ENCODE results near the gene KCNA2.
A peak's percentile ranks its signal among the peaks of the same experiment; 100 is the strongest.

Gene KCNA2

DNA sequence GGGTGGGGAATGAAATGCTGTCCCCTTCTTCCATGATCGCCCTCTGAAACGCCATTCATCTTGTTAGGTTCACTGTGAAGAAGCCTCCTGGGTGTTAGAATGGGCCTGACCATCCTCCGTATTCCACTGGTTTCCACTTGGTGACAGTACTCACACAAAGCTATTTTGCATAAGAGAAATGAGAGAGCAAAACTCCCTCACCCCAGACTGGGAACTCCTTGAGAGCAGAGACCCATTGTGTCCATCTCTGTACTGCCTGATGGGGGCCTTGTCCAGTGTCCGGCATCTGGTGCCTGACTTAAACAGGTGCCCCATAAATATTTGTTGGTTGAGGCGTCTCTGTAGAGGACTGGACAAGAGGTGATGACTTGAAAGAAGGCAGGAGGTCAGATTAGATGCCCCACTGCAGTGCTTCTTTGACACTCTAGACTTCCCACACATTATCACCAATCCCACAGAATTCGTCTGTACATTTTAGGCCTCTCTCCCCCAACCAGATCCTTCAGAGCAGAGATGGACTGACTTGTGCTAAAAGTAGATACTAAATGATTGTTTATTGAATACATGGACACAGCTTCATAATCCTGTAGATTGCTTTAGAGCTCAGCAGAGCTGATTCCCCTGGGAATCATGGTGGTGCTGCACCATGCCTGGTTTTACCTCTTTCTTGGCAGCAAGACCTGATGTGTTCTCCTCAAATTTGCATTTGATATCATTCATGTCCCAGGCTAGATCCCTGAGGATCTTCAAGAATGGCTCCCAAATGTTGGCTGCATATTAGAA is 22.4 kb upstream of the KCNA2 start:
- DNase-seq (ENCODE audit: low read depth): no peak

DNA sequence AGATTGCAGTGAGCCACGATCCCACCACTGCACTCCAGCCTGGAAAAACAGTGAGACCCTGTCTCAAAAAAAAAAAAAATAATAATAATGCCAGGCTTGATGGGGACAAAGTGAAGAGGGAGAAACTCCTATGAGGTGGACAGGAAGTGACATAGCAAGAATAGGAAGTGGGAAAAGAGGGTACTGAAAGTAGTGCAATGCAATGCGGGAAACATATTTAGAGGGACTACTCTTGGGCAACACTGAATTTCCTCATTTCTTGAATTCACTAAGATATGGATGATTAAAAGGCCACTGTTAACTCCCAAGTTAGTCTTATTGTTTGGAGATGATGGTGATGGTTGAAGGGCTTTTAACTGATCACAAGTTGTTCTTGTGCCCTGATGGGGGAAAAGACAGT is 21.6 kb upstream of the KCNA2 start:
- DNase-seq (ENCODE audit: low read depth): no peak

DNA sequence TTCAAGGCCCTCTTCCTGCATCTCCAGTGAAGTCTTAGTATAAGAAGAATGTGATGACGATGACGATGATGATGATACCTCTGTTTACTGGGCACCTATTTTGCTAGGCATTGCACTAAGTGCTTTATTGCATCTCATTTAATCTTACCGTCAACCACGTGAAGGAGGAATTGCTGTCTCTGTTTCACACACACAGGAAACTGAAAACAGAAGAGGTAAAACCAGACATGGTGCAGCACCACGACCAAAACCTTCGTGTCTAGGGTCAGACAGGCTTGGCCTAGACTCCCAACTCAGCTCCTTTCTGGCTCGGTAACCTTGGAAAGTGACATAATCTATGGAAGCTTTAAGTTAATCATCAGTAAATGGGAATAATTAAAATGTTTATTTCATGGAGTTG is 20.7 kb upstream of the KCNA2 start:
- no peak for DNase-seq (ENCODE audit: low read depth)

DNA sequence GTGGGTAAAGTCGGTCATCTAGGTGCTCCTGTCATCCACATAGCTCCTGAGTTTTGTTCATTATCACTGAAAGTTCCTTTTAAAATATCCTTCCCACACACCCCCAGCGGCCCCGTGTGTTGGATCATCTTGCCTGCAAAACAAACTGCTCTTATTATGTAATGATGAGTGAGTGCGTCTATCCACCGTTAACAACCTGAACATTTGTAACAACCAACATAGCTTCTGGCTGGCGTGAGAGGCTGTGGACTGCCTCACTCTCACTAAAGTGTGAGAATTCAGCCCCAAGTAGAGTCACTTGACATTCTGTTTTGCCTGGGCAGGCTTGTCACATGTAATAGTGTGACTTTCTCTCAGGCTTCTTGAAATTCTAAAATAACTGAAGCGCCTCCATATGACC is 14.5 kb upstream of the KCNA2 start:
- DNase-seq (ENCODE audit: low read depth): no peak

DNA sequence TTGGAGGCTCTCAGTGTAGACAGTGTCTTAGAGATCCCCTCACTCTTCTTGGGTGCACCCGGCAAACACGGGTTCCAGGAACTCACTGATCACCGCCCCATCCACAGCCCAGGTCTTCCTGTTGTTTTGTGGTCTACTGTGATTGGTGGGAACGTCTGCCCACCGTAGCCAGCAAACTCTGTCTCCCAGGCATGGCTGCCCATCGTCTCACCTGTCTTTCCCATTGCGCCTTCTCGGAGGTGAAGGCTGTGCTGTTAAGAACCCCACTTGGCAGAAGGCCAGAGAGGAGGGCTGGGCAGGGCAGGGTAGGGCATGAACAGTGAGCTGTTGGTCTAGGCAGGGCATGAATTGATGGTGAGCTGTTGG is 14.1 kb upstream of the KCNA2 start:
- no peak for DNase-seq (ENCODE audit: low read depth)

DNA sequence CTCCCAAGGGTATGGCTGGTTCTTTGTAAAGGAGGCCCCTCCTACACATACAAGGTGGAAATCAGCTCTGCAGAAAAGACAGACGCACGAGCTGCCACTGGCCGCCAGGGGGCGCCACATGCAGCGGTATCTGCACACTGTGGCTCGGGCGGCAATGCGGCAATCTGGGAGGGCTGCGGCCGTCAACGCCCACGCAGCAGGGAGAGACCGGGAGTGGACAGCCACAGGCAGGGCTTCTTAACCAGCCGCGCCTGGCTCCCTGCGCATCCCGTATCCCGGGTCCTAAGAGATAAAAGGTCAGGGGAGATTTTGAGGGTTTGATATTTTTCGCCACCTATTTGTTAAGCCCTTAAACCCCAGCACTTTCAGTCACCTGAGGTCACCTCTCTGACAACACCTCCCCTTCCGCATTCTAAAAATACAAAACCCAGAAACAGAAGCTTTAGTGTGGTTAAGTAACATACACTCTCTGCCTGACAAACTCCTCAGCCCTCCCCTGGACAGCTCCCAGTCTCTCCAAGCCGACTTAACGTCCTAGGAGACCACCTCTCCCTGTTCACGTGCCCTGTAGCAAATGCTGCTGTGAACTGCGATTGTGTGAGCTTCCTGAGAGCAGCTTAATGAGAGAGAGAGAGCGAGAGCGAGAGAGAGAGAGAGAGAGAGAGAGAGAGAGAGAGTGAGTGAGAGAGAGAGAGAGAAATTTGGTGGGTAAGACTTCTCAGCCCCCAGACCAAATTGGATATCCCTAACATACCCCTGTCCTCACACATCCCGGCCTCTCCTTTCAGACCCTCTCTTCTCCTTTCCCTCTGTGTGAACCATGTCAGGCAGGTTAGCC is 13.5 kb upstream of the KCNA2 start:
- peak; percentile 66 for DNase-seq (ENCODE audit: low read depth)

DNA sequence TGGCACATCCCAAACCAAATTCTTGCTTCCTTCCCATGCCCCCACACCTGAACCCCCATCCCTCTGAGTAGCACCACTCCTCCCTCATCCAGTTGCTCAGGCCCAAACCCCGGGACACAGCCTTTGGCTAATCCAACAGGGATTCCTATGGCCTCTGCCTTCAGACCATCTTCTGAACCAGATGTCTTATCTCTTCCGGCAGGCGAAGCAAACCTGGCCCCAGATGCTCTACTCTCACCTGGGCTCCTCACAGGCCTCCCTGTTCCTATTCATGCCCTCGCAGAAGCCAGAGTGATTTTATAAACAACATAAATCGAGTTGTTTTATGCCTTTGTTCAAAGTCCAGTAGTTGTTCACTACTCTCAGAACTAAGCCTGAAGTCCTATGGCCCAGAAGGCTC is 12.5 kb upstream of the KCNA2 start:
- DNase-seq (ENCODE audit: low read depth): no peak

DNA sequence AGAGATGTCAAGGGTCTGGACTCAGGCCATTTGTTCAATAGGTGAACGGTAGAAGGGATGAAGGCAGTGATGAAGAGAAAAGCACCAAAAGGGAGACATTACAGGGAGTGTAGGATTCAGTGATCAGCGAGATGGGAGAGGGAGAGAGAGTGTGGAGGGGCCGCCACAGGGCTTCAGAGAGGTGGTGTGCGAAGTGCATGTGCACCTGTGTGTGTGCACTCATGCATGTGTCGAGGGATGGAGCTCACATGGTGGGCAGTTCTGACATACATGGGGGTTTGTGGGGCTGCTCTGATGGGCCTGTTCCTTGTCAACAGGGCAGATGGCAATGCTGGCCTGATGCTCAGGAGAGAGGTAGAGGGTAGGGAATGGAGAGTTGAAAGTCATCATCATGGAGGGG is 11.4 kb upstream of the KCNA2 start:
- DNase-seq (ENCODE audit: low read depth): no peak

DNA sequence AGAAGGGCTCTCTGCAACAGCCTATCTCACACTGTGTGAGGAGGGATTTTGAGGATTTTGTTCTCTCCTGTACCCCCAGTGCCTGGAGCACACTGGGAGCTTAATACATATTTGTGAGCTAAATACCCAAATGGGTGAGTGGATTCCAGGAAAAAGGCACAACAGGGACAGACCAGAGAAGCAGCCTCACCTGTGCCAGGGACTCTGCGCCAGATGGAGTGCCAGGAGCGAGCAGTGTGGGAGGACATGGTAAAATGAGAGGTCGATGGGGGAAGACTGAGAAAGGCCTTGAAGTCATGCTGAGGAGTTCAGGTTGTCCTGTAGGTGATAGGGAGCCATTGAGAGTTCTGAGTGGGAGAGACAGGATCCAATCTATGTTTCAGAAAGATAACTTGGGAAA is 11.0 kb upstream of the KCNA2 start:
- no peak for DNase-seq (ENCODE audit: low read depth)

DNA sequence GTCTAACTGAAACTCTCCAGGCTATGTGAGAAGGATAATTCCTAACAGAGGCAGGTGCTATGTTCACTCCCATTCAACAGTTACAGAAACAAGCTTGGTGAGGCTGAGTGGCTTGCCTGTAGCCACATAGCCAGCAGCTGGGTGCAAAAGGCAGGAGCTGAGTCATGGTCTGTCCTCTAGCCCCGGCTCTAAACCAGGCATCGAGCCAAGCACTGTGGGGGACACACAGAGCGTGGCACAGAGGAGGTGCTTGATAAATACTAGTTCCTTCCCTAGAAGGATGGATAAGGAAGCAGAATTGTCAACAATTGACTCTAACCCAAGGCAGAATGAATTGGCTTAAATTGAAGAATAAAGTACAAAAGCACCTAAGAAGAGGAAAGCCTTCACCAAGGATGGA is 10.4 kb upstream of the KCNA2 start:
- no peak for DNase-seq (ENCODE audit: low read depth)

DNA sequence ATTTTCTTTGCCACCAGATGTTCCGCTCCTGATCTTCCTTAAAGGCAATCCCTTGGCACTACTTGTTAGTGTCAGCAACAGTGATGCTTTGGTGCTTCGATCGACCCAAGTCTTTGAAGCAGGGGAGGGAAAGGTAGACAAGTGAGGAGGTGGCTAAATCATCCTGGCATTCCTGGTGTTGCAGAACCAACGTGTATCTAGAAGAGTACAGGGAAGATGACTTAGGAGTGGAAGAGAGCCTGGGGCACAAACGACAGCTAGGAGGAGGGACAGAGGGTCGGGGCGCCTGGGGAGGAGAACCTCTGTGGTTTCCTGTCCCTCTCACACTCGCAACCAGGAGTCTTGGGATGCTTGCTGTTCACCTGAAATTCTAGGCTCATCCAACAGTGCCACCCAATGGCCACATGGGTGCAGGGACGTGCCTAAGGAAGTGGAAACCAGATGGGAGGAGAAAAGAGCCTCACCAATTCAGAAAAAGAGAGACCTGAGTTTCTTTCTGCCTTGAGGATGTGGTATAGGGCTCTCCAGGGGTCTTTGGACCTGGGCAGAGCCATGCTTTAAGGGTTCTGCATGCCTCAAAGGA is 9.5 kb upstream of the KCNA2 start:
- DNase-seq (ENCODE audit: low read depth): peak; percentile 18

DNA sequence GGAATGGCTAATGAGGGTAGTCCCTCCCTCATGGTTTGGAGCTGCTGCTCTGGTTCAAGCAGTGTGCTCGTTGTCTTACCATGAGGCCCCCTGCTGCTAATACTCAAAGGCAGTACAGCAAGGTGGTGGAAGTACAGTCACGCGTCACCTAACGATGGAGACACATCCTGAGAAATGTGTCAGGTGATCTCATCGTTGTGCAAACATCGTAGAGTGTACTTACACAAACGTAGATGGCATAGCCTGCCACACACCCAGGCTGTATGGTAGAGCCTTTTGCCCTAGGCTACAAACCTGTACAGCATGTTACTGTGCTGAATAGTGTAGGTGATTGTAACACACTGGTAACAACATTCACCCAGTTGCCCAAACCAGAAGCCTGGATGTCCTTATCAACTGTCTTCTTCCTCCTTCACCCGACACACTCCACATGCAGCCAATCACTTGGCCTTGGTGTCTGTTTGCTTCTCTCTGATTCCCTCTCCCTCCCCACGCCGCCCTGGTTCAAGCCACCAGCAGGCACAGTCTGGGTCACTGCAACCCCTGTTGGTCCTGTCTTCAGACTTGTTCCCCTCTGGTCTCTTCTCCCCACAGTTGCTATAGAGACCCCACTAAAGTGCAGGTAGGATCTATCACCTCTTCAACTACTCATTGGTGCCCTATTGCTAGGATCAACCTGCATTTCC is 6.0 kb upstream of the KCNA2 start:
- DNase-seq (ENCODE audit: low read depth): no peak

DNA sequence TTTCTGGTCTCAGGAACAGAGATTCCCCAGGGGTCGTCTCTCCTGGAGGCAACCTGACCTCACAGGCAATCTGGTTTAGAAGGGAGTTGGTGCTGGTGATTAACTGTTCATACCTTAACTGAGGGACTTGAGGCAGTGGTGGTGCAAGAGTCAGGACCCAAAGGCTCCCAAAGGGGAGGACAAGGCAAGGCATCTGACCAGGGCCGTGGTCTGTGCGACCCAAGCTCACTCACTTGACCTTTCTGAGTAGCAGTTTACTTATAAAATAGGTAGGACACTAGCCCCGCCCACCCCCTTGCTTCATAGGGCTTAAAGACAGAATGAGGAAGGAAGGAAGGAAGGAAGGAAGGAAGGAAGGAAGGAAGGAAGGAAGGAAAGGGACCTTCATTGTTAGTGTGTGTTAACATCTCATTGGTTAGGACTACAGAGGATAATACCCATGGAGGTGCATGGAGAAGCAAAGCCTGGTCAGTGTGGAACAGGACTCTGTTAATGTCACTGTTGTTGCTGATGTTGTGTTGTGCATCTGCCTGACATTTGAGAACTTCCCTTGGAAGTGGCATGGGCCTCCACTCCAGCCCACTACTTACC is 4.6 kb upstream of the KCNA2 start:
- DNase-seq (ENCODE audit: low read depth): no peak

DNA sequence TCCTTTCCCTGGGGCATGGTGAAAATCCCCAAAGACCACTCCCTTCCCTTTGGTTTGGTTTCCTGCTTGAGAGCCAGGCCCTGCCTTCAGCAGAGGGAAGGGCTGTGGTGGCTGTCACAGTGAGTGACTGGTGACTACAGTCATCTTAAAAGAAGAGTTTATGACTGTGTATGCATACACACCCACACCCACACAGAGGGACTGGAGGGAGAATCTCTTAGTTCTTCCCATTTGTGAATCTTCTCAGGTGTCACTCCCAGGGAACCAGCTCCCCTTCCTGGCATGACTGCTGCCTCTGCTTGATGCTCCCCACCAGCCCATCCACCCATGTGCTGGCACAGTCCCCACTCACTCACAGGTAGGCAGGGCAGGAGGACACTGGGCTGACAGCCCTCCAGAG is 3.9 kb upstream of the KCNA2 start:
- no peak for DNase-seq (ENCODE audit: low read depth)

DNA sequence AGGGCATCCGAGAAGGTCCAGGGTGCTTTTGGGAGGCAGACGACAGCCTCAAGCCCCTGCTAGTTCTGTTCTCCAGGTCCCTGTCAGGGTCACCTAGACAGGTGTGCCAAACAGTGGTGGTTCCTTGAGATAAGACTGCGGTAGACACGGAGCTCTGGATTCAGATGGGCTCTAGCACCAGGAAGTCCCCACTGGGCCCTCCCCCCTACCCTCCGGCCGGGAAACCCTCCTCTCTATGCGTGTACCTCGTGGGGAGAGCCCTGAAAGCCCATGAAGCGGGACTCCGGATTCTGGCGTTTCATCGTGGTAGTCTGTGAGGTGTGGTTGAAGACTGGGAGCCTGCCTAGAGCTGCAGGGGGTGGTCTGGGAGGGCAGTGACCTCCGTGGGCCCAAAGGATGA is 2.1 kb upstream of the KCNA2 start:
- DNase-seq (ENCODE audit: low read depth): no peak

DNA sequence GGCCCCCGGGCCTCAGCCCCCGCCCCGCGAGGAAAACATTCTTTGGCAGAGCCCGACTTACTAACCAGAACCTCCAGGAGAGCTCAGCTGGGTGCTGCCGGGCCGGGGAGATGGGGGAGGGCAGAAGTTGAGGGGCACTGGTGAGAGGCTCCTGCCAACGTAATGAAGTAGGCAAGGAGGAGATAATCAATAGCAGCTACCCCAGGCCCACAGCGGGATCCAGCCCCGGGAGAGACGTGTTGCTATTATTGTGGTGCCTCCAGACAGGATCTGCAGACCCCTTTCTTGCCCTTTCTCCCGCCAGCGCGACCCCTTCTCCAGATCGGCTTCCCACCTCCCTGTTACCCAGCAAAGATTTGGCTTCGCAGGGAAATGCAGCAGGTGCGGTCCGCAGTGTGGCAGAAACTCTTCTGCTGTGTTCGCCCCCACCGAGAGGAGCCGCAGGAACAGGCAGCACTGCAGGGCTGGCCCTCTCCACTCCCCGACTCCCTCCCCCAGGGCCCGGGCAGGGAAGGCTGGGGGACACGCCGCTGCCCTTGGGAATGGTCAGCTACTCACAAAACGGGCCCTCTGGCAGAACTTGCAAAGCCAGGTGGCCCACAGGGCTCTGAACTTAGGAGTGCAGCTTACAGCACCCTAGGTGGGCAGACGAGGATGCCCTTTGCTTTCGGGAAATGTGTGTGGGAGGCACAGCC is 1.5 kb upstream of the KCNA2 start:
- no peak for DNase-seq (ENCODE audit: low read depth)

DNA sequence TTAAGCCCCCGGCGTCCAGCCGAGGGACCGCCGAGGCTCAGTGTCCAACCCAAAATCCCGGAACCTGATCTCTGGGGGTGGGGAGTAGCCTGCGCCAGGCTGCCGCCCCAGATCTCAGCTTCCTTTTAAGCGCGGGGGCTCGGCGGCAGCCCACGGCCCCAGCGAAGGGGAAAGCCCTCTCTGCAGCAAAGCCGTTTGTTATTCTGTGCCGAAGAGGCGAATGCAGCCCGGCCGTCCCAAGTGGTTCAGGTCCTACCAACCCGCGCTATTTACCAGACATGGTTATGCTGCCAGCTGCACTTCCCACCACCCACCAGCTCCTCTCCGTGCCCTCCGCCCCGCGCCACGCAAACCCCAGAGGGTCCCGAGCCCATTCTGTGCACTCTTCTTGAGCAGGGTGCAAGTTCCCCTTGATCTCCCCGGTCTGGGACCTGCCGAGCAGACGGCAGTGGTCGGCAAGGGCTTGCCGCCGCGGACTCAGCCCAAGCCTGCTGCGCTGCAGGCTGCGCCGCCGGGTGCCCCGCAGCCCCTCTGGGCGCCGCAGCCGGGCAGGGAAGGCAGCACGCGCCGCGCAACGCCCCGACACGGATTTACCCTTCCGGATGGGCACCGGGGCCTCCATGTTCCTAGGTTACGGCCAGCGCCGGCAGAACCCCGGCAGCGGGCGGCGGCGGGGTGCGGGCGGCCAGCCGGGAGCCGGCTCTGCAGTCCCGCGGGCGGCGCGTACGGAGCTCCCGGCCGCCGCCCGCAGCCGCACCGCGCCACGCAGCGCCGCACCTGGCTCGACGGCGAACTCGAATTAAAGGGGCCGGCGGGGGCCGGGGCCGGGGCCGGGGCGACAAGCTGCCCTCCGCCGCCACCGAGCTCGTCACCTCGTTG is 738 bp upstream of the KCNA2 start:
- DNase-seq (ENCODE audit: low read depth): no peak

DNA sequence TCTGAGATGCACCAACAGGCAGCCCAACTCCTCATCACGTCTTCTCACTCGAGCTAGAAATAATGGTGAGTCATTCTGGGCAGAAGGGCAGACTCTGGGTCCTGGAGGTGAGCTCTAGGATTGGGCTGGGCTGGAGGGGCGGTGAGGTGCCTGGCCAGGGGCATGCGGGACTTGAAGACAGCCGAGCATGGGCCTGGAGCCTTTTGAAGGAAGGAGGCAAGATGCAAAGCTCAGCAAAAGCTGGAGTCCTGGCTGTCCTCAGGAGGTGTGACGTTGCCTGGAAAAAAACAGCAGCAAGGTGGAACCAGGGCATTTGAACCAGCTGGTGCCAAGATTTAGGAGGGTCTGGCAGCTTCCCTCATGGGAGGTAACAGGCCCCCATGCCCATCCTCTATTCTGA is 712 bp downstream of the KCNA2 start:
- DNase-seq (ENCODE audit: low read depth): no peak

DNA sequence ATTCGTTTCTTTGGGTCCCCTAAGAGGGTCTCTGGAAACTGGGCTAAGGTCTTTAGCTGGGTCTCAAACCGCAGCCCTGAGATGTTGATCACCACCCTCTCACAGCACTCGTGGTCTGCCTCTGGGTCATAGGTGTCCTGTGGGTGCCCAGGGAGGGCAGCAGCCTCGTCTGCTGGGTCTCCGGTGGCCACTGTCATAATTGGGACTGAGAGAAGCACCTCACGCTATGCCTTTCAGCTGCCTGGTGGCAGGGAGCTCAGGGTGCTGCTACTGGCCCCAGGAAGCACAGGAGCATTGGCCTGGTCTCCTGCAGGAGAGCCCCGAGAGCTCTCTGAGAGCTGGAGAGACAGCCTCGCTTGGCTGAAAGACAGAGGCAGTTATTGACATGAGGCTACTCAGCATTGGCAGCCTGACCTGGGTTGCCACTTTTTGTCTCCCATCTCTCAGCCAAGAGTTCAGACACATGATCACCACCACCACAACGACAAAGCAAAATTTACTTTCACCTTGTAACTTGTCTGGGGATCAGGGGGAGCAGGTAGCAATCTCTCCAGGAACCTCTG is 1.5 kb downstream of the KCNA2 start:
- no peak for DNase-seq (ENCODE audit: low read depth)

DNA sequence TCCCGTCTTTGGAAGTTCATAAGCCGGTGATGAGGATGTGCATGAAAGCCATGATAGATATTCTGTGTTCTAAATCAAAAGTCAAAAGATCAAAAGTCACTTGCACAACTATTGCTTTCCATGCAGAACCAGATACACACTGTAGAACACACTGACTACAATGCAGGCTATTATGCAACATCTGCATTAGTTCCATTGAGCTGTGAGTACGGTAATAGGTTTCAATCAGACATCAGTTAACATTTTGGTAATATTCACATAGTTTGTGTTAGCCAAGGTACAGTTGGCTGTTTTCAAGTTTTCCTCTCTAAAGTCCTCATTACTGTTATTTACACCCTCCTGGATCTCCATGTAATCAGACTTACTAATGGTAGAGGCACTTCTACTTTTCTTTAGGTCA is 3.1 kb downstream of the KCNA2 start:
- no peak for DNase-seq (ENCODE audit: low read depth)

All from CMK (cell line).